GM19463 (cell line): ENCODE results near the gene TSHR.
A peak's percentile ranks its signal among the peaks of the same experiment; 100 is the strongest.

Source experiments
- ATAC-seq: cut with Tn5 transposase; IDR thresholded peaks from one replicate; pipeline ENCODE4 v1.9.1; 2021; ENCODE audit warnings: mild to moderate bottlenecking, moderate library complexity; ENCODE audit not compliant: unreplicated experiment

The TSHR gene

DNA sequence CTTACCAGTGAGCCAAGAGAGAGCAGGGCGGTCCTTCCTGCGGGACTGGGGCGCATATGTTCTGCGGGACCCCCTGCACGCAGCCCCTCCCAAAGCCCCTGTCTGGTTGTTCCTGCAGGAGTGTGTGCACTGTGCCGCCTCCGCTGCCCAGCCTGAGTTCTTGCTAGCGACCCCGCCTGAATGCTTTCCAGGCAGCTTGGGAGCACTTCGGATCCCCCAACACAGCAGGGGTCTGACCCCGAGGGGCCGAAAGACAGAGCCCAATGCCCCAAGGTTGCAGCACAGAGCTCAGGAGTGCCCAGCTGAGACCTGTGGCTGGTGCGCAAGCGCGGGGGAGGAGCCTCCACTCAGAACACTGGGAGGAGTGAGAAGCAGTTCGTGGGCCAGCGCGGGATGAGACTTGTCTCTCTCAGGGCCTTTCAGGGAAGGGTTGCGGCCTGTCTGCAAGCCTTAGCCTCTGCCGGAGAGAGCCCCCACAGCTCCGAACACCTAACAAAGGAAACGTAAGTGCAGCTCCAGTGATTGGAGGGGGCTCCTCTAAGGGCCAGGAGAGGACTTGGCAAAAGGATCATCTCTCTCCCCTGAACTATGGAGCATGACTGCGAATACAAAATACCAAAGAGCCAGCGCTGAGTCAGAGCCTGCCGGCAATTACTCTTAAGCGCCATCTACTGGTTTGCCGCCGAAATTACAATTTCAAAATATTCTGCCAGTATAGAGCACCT is 214.8 kb downstream of the TSHR start:
- ATAC-seq, result peak; percentile 92

GRCh38 chr14:81170829-81171195 is 215.4 kb downstream of the TSHR start:
- ATAC-seq, result no peak

DNA sequence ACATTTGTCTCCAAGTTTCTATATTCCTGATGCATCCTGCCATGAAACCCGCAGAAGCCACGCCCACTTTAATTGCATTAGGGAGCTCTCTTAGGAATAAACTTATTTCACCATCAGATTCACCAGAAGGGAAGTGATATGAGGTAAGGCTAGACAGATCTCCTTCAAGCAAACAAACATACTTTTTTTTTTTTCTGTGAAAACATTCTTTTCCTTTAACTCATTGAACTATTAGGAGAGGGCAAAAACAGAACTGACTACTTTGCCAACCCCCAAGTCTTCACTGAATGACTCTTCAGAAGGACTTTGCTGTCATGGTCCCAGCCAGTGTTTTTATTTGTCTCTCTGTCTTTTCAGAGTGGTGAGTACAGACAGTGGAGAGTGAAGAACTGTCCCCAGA is 216.9 kb downstream of the TSHR start:
- peak; percentile 21 for ATAC-seq

DNA sequence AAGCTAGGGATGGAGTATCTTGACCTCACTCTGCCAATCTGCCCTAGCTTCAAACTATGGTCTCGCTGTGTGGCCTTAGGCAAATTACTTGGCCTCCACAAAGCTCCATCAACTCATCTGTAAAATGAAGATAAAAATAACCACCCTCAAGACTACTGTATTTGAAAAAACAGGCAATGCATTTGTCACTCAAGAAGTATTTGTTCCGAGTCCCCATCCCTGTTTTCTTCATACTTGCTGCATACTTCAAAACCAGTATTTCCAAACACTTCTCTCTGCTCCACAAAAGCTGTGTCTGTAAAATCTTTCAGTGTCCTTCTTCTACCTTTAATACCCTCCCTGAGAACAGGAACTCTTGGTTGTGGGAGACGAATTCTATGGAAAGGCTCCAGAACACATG is 217.5 kb downstream of the TSHR start:
- peak; percentile 23 for ATAC-seq

GRCh38 chr14:81176241-81176640 is 220.8 kb downstream of the TSHR start:
- ATAC-seq, result no peak

- ATAC-seq, result no peak
These were observed 221.8 kb downstream of the TSHR start for GRCh38 chr14:81177225-81177624.

GRCh38 chr14:81178063-81178462 is 222.6 kb downstream of the TSHR start:
- ATAC-seq, result peak; percentile 68

DNA sequence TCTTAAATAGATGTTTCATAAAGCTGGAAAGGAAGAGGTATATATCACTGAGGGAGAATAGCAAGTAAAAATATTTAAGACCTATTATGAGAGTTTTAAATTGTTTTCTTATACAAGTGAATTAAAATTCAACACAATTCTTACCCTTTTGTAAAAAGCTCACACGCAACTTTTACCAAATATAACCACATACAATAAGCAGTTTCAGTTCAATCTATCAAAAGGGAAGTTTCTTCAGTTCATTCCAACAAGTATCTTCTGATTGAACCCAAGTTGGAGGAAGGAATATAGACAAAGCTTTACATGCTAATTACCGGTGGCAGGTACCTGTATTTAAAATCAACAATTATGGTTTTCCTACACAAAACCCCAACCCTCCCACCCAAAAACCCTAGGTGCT is 224.2 kb downstream of the TSHR start:
- ATAC-seq, result no peak

DNA sequence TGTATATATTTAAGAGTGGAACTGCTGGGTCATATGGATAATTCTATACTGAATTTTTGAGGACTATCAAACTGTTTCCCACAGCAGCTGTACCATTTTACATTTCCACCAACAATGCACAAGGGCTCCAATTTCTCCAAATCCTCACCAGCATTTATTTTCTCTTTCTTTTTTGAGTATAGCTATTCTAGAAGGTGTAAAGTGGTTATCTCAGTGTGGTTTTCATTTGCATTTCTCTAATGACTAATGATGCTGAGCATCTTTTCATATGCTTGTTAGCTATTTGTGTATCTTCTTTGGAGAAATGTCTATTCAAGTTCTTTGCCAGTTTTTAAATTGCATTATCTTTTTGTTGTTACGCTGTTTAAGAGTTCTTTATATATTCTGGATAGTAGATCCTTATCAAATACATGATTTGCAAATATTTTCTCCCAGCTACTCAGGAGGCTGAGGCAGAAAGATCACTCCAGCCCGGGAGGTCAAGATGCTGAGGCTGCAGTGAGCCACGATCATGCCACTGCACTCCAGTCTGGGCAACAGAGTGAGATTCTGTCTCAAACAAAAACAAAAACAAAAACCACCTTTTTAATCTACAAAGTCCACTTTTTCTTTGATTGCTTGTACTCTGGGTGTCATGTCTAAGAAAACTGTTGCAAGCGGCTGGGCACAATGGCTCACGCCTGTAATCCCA is 232.6 kb downstream of the TSHR start:
- peak; percentile 90 for ATAC-seq

- ATAC-seq, result no peak
These were observed 237.2 kb downstream of the TSHR start for GRCh38 chr14:81192594-81192993.

DNA sequence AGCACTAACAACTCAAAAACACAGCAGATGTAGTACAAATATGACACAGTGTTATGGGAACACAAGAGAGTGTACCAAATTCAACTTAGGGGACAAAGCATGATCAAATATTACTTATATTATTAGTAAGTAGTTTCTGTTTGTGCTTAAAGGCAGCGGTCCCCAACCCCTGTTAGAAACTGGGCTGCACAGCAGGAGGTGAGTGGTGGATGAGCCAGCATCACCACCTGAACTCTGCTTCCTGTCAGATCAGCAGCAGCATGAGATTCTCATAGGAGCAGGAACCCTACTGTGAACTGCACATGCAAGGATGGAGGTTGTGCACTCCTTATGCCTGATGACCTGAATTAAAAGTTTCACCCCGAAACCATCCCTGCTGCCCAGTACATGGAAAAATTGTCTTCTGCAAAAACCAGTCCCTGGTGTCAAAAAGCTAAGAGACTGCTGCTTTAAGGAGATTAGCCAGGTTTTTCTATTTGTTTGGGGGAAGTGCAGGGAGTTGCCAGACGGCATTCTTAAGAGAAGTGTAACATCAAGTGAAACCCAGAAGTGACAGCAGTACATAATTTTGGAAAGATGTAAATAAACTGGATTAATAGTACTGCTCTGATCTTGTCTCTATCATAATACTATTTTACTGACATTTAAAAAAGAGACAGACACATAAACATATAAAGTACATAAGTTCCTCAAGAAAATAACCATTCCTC is 238.7 kb downstream of the TSHR start:
- ATAC-seq, result peak; percentile 75
